Parathyroid adenoma (tissue), 2 donors: Measurements from ENCODE around the gene MAP4.

Experiments used
- H2AFZ ChIP-seq: fragments of 300-600 bp; sonication (generic); one replicate; pipeline ENCODE4 v1.7.0; 2017; ENCODE audit warnings: antibody characterized with exemption, mild to moderate bottlenecking
- H3K27ac ChIP-seq: fragments of 300-600 bp; sonication (generic); one replicate; pipeline ENCODE4 v1.7.0; 2017
- H3K27me3 ChIP-seq: fragments of 300-600 bp; sonication (generic); one replicate; pipeline ENCODE4 v1.7.0; 2017; ENCODE audit warnings: low read length; ENCODE audit not compliant: control insufficient read depth, insufficient read depth
- H3K36me3 ChIP-seq: fragments of 300-600 bp; sonication (generic); one replicate; pipeline ENCODE4 v1.7.0; 2017; ENCODE audit warnings: low read length; ENCODE audit not compliant: control insufficient read depth, insufficient read depth
- H3K4me1 ChIP-seq: fragments of 300-600 bp; sonication (generic); one replicate; pipeline ENCODE4 v1.7.0; 2017; ENCODE audit warnings: control low read depth
- H3K4me2 ChIP-seq: fragments of 300-600 bp; sonication (generic); one replicate; pipeline ENCODE4 v1.7.0; 2017; ENCODE audit warnings: low read length
- H3K4me3 ChIP-seq: fragments of 300-600 bp; sonication (generic); one replicate; pipeline ENCODE4 v1.7.0; 2017; ENCODE audit warnings: low read depth, low read length
- H3K79me2 ChIP-seq: fragments of 300-600 bp; sonication (generic); one replicate; pipeline ENCODE4 v1.7.0; 2017; ENCODE audit warnings: control low read depth
- H3K9ac ChIP-seq: fragments of 300-600 bp; sonication (generic); one replicate; pipeline ENCODE4 v1.7.0; 2017; ENCODE audit warnings: mild to moderate bottlenecking
- H3K9me3 ChIP-seq: fragments of 300-600 bp; sonication (generic); one replicate; pipeline ENCODE4 v1.7.0; 2017; ENCODE audit warnings: low read length; ENCODE audit not compliant: control insufficient read depth
- TF ChIP-seq, protein P1 (sequence below): fragments of 300-600 bp; sonication (generic); IDR thresholded peaks from one replicate; pipeline ENCODE4 v1.7.0; 2017; ENCODE audit warnings: antibody characterized with exemption, mild to moderate bottlenecking
- donor health status: primary hyperparathyroidism.

The MAP4 gene

GRCh38 chr3:47856669-47857068, 159.5 kb downstream of the MAP4 start:
- Histone ChIP-seq H3K27me3 (no peaks in the 10 kb centered on the region), H3K4me1 (no peaks in the 10 kb centered on the region), H3K4me3 (no peak overlapping the region), H3K4me2 (no peak overlapping the region), H3K9me3 (no peaks in the 10 kb centered on the region), H3K36me3 (no peaks in the 10 kb centered on the region), H3K27ac (no peak overlapping the region), H3K9ac (no peak overlapping the region), H3K79me2 (no peaks in the 10 kb centered on the region), H2AFZ (no peak overlapping the region)
- TF ChIP-seq, protein P1, sequence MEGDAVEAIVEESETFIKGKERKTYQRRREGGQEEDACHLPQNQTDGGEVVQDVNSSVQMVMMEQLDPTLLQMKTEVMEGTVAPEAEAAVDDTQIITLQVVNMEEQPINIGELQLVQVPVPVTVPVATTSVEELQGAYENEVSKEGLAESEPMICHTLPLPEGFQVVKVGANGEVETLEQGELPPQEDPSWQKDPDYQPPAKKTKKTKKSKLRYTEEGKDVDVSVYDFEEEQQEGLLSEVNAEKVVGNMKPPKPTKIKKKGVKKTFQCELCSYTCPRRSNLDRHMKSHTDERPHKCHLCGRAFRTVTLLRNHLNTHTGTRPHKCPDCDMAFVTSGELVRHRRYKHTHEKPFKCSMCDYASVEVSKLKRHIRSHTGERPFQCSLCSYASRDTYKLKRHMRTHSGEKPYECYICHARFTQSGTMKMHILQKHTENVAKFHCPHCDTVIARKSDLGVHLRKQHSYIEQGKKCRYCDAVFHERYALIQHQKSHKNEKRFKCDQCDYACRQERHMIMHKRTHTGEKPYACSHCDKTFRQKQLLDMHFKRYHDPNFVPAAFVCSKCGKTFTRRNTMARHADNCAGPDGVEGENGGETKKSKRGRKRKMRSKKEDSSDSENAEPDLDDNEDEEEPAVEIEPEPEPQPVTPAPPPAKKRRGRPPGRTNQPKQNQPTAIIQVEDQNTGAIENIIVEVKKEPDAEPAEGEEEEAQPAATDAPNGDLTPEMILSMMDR = no peak

- no peak overlapping the region for H3K27ac ChIP-seq
- H3K4me3 ChIP-seq = no peak overlapping the region
- no peaks in the 10 kb centered on the region for H3K36me3 ChIP-seq
Measured at GRCh38 chr3:47855461-47856383, 160.5 kb downstream of the MAP4 start.

GRCh38 chr3:47854720-47855455, 161.3 kb downstream of the MAP4 start:
- TF ChIP-seq, protein P1 = no peak
- Histone ChIP-seq H3K27me3 (no peaks in the 10 kb centered on the region), H3K4me2 (no peak overlapping the region), H3K79me2 (no peaks in the 10 kb centered on the region), H3K27ac (no peak overlapping the region), H3K9ac (no peak overlapping the region), H3K9me3 (no peaks in the 10 kb centered on the region), H3K4me3 (no peak overlapping the region), H2AFZ (no peak overlapping the region), H3K36me3 (no peaks in the 10 kb centered on the region), H3K4me1 (no peaks in the 10 kb centered on the region)

More at GRCh38 chr3:47855461-47856383, 160.5 kb downstream of the MAP4 start:
- Histone ChIP-seq H3K79me2 (no peaks in the 10 kb centered on the region), H3K9ac (no peak overlapping the region), H3K4me2 (no peak overlapping the region), H3K27me3 (no peaks in the 10 kb centered on the region), H2AFZ (no peak overlapping the region), H3K9me3 (no peaks in the 10 kb centered on the region), H3K4me1 (no peaks in the 10 kb centered on the region)
- TF ChIP-seq, protein P1 = no peak

DNA sequence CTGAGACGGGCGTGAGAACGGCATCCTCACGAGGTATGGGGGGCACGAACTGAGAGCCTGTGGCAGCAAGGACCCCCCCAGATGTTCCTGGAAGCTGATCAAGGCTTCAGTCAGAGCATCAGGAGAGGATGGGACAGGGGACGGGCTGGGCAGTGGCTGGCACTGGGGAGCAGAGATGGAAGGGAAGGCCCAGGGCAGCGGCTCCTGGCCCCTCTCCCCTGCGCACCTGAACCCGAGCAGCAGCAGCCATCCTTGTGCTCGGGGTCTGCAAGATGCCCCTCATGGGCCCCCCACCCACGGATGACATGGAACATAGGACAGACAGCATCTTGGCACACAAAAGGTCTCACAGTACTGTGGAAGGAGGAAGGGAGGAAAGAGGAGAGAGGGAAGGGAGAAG, 161.9 kb downstream of the MAP4 start:
- no peaks in the 10 kb centered on the region for H3K79me2 ChIP-seq
- no peak overlapping the region for H3K27ac ChIP-seq
- TF ChIP-seq, protein P1 = no peak
- H3K36me3 ChIP-seq = no peaks in the 10 kb centered on the region
- no peak overlapping the region for H2AFZ ChIP-seq
- H3K9ac ChIP-seq = no peak overlapping the region
- no peak overlapping the region for H3K4me3 ChIP-seq
- no peaks in the 10 kb centered on the region for H3K27me3 ChIP-seq
- no peaks in the 10 kb centered on the region for H3K4me1 ChIP-seq
- H3K9me3 ChIP-seq = no peaks in the 10 kb centered on the region
- H3K4me2 ChIP-seq = no peak overlapping the region
